ENCODE measurements around the gene DGKG. TPM values are rescaled to one million over a fixed set of nuclear protein-coding genes. Genes with fewer than 3 reads are reported as not detected.

DGKG gene
- total and polyA plus RNA-seq, 10 of the 15 experiments (the other 5 are each of a cell fraction or from before 2014, with no cell fraction given), result 0.39 to 6.2 (median 4.7) TPM

GRCh38 chr3:186166491-186167288 lies 195.3 kb downstream of the DGKG start:
- DNase-seq (ENCODE audit: low read depth, low spot score) (no peak), ATAC-seq (no peak), FAIRE-seq (no peak)
- Histone ChIP-seq H3K27ac (ENCODE audit: control insufficient read depth, insufficient read depth) (no peak overlapping the region), H3K4me2 (ENCODE audit: control insufficient read depth, insufficient read depth) (no peak overlapping the region), H3K4me3 (no peak overlapping the region), H3K9ac (ENCODE audit: control insufficient read depth, insufficient read depth, low read length) (no peak overlapping the region), H2AFZ (ENCODE audit: control insufficient read depth, low read depth, low read length) (no peak overlapping the region), H4K20me1 (ENCODE audit: control insufficient read depth, insufficient read depth) (no peaks in the 10 kb centered on the region), H3K36me3 (ENCODE audit: control insufficient read depth in 2 of 2, insufficient read depth in 2 of 2, low read length in 1 of 2) (no peaks in the 10 kb centered on the region), H3K27me3 (replicated peaks in 1 of 2; ENCODE audit: control insufficient read depth in 2 of 2, insufficient read depth in 2 of 2, low read length in 1 of 2) (no peaks in the 10 kb centered on the region), H3K9me3 (replicated peaks; ENCODE audit: control insufficient read depth, insufficient read depth, low read length) (no peaks in the 10 kb centered on the region), H3K4me1 (ENCODE audit: control insufficient read depth, insufficient read depth, low read length) (no peaks in the 10 kb centered on the region), H3K79me2 (ENCODE audit: control insufficient read depth, insufficient read depth, low read length) (no peaks in the 10 kb centered on the region)
- ChIA-PET SMC1A (ENCODE audit: uncharacterized antibody, unreplicated experiment) (no interaction called here), RAD21 (ENCODE audit: unreplicated experiment) (no interaction called here), POLR2A (interaction anchor here (0.6 kb wide), 1 partner anchor 42 kb away, joined by 5 read pairs; no protein-coding TSS in a partner anchor), CTCF (no interaction called here)
- BruUV-seq (replicated peaks), result no TSS peak
- in situ Hi-C loops (cut with MboI) (no loop called here), intact Hi-C loops (cut with micrococcal nuclease; ENCODE audit: unreplicated experiment) (no loop called here)
- 41% methylated on average over 3 of the region's 3 CpGs for WGBS (ENCODE audit: insufficient coverage, insufficient replicate concordance, low lambda C conversion rate, missing lambda C conversion rate)
- no peak for TF ChIP-seq FOS (IDR thresholded peaks at IDR 0.05; ENCODE audit: borderline replicate concordance, extremely low read depth, insufficient read length)
- 0 out of 2 replicates have a peak, but pooled peaks have one; percentile 30 for TF ChIP-seq YBX1 (IDR thresholded peaks at IDR 0.05)
- TF ChIP-seq BCL11A (IDR thresholded peaks at IDR 0.05; ENCODE audit: low read depth, low read length), result no peak
- TF ChIP-seq, protein P1, sequence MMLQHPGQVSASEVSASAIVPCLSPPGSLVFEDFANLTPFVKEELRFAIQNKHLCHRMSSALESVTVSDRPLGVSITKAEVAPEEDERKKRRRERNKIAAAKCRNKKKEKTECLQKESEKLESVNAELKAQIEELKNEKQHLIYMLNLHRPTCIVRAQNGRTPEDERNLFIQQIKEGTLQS (IDR thresholded peaks at IDR 0.05; ENCODE audit: borderline replicate concordance, extremely low read depth, low read depth, low read length), result no peak

- Histone ChIP-seq H3K4me2 (ENCODE audit: control insufficient read depth, insufficient read depth) (no peak overlapping the region), H3K9me3 (replicated peaks; ENCODE audit: control insufficient read depth, insufficient read depth, low read length) (no peaks in the 10 kb centered on the region), H3K4me1 (ENCODE audit: control insufficient read depth, insufficient read depth, low read length) (no peaks in the 10 kb centered on the region), H4K20me1 (ENCODE audit: control insufficient read depth, insufficient read depth) (no peaks in the 10 kb centered on the region), H2AFZ (ENCODE audit: control insufficient read depth, low read depth, low read length) (no peak overlapping the region), H3K79me2 (ENCODE audit: control insufficient read depth, insufficient read depth, low read length) (no peaks in the 10 kb centered on the region), H3K27ac (ENCODE audit: control insufficient read depth, insufficient read depth) (no peak overlapping the region), H3K9ac (ENCODE audit: control insufficient read depth, insufficient read depth, low read length) (no peak overlapping the region), H3K4me3 (no peak overlapping the region), H3K36me3 (ENCODE audit: control insufficient read depth in 2 of 2, insufficient read depth in 2 of 2, low read length in 1 of 2) (no peaks in the 10 kb centered on the region), H3K27me3 (replicated peaks in 1 of 2; ENCODE audit: control insufficient read depth in 2 of 2, insufficient read depth in 2 of 2, low read length in 1 of 2) (no peaks in the 10 kb centered on the region)
- ATAC-seq, result no peak
- TF ChIP-seq ZBTB33 (IDR thresholded peaks at IDR 0.05) (no peak), TCF7 (IDR thresholded peaks at IDR 0.05; ENCODE audit: borderline replicate concordance) (no peak), NFIC (IDR thresholded peaks at IDR 0.05; ENCODE audit: low read depth, low read length) (no peak), NBN (IDR thresholded peaks at IDR 0.05) (no peak), IRF4 (IDR thresholded peaks at IDR 0.05; ENCODE audit: low read depth, low read length) (no peak), NFYB (IDR thresholded peaks at IDR 0.05; ENCODE audit: insufficient read depth, low read depth, low read length) (no peak), EGR1 (IDR thresholded peaks at IDR 0.05; ENCODE audit: borderline replicate concordance in 1 of 2, low read depth in 2 of 2, low read length in 2 of 2) (no peak)
- TF ChIP-seq, protein P2, sequence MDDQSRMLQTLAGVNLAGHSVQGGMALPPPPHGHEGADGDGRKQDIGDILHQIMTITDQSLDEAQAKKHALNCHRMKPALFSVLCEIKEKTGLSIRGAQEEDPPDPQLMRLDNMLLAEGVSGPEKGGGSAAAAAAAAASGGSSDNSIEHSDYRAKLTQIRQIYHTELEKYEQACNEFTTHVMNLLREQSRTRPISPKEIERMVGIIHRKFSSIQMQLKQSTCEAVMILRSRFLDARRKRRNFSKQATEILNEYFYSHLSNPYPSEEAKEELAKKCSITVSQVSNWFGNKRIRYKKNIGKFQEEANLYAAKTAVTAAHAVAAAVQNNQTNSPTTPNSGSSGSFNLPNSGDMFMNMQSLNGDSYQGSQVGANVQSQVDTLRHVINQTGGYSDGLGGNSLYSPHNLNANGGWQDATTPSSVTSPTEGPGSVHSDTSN (IDR thresholded peaks at IDR 0.05; ENCODE audit: insufficient replicate concordance, low read depth, low read length), result no peak
- ChIA-PET SMC1A (ENCODE audit: uncharacterized antibody, unreplicated experiment) (no interaction called here), RAD21 (ENCODE audit: unreplicated experiment) (interaction anchor here (1.5 kb wide), 1 partner anchor 71 kb away, joined by 3 read pairs; no protein-coding TSS in a partner anchor), CTCF (no interaction called here), POLR2A (interaction anchor here (0.6 kb wide), 1 partner anchor 43 kb away, joined by 5 read pairs; no protein-coding TSS in a partner anchor)
- intact Hi-C loops (cut with micrococcal nuclease; ENCODE audit: unreplicated experiment), result no loop called here
- DNase-seq (ENCODE audit: low read depth, low spot score), result no peak
- in situ Hi-C loops (cut with MboI), result no loop called here
- no peak for FAIRE-seq
- 55% methylated on average over 3 of the region's 3 CpGs for WGBS (ENCODE audit: insufficient coverage, insufficient replicate concordance, low lambda C conversion rate, missing lambda C conversion rate)
- no TSS peak for BruUV-seq (replicated peaks)
Observed at GRCh38 chr3:186166036-186166435, 196.0 kb downstream of the DGKG start.
